ENCODE measurements around the gene SGPL1.

SGPL1 gene

GRCh38 chr10:70812814-70813213 lies 2.9 kb upstream of the SGPL1 start:
- no peak for DNase-seq

- no peak for DNase-seq
Observed at GRCh38 chr10:70814126-70814525, 1.6 kb upstream of the SGPL1 start.

GRCh38 chr10:70816220-70816894 lies 609 bp downstream of the SGPL1 start:
- peak; percentile 3 to 39 for DNase-seq

GRCh38 chr10:70820976-70821750 lies 5.4 kb downstream of the SGPL1 start:
- no peak for DNase-seq

GRCh38 chr10:70822076-70822820 lies 6.5 kb downstream of the SGPL1 start:
- DNase-seq: no peak

GRCh38 chr10:70827086-70827757 lies 11.5 kb downstream of the SGPL1 start:
- DNase-seq: no peak

- DNase-seq: no peak
Observed at GRCh38 chr10:70828923-70829322, 13.2 kb downstream of the SGPL1 start.

GRCh38 chr10:70829543-70829942 lies 13.8 kb downstream of the SGPL1 start:
- DNase-seq: no peak

- DNase-seq: no peak
Observed at GRCh38 chr10:70830164-70830563, 14.4 kb downstream of the SGPL1 start.

- DNase-seq: no peak
Observed at GRCh38 chr10:70832221-70832620, 16.5 kb downstream of the SGPL1 start.

GRCh38 chr10:70832852-70833528 lies 17.2 kb downstream of the SGPL1 start:
- no peak for DNase-seq

GRCh38 chr10:70833601-70834000 lies 17.9 kb downstream of the SGPL1 start:
- no peak for DNase-seq

GRCh38 chr10:70834021-70834420 lies 18.3 kb downstream of the SGPL1 start:
- DNase-seq: no peak

GRCh38 chr10:70834441-70835151 lies 18.8 kb downstream of the SGPL1 start:
- no peak for DNase-seq

- no peak for DNase-seq
Observed at GRCh38 chr10:70836319-70836718, 20.6 kb downstream of the SGPL1 start.

- DNase-seq: no peak
Observed at GRCh38 chr10:70837660-70838059, 21.9 kb downstream of the SGPL1 start.

- DNase-seq: no peak
Observed at GRCh38 chr10:70838270-70838805, 22.6 kb downstream of the SGPL1 start.

- DNase-seq: no peak
Observed at GRCh38 chr10:70840836-70841235, 25.1 kb downstream of the SGPL1 start.

GRCh38 chr10:70843333-70843732 lies 27.6 kb downstream of the SGPL1 start:
- no peak for DNase-seq

GRCh38 chr10:70843776-70844489 lies 28.2 kb downstream of the SGPL1 start:
- no peak for DNase-seq

GRCh38 chr10:70845256-70845655 lies 29.5 kb downstream of the SGPL1 start:
- DNase-seq: no peak
